HG03432 (cell line): ENCODE measurements around the gene CCDC142.
"Not testable (repeated sequence)": the region's sequence is repeated elsewhere in the genome, so short reads cannot be mapped to it uniquely, and the experiment has no call there.

Experiments used
- ATAC-seq: cut with Tn5 transposase; IDR thresholded peaks from one replicate; pipeline ENCODE4 v1.9.1; 2021; ENCODE audit warnings: mild to moderate bottlenecking, moderate library complexity; ENCODE audit not compliant: unreplicated experiment

Gene CCDC142

GRCh38 chr2:74472086-74472944 lies 10.5 kb downstream of the CCDC142 start, which contains the start of gene MRPL53:
TSS of gene MRPL53 (minus strand) at chr2:74472680. CDS start at chr2:74472660, 20 bp downstream.
- peak; percentile 89 for ATAC-seq

- no peak for ATAC-seq
Observed at GRCh38 chr2:74471332-74472065, 11.3 kb downstream of the CCDC142 start.

- ATAC-seq, result not testable (repeated sequence)
Observed at GRCh38 chr2:74470742-74471141, 12.1 kb downstream of the CCDC142 start.

- ATAC-seq, result peak; percentile 1
Observed at GRCh38 chr2:74464406-74464805, 18.4 kb downstream of the CCDC142 start.

- ATAC-seq, result no peak
Observed at GRCh38 chr2:74462786-74463105, 20.1 kb downstream of the CCDC142 start.

GRCh38 chr2:74462054-74462785 lies 20.6 kb downstream of the CCDC142 start:
- no peak for ATAC-seq

GRCh38 chr2:74461187-74462053 lies 21.4 kb downstream of the CCDC142 start:
- ATAC-seq, result no peak

GRCh38 chr2:74460187-74460586 lies 22.6 kb downstream of the CCDC142 start:
- ATAC-seq, result not testable (repeated sequence)

- ATAC-seq, result not testable (repeated sequence)
Observed at GRCh38 chr2:74459503-74460118, 23.2 kb downstream of the CCDC142 start.

GRCh38 chr2:74458938-74459363 lies 23.8 kb downstream of the CCDC142 start:
- ATAC-seq, result no peak

- peak; percentile 82 for ATAC-seq
Observed at GRCh38 chr2:74458132-74458937, 24.5 kb downstream of the CCDC142 start, which contains the start of gene WBP1. TSS of gene WBP1 (plus strand) at chr2:74458438. CDS start at chr2:74458603, 165 bp downstream.

- ATAC-seq, result peak; percentile 42
Observed at GRCh38 chr2:74457549-74458131, 25.2 kb downstream of the CCDC142 start.

- no peak for ATAC-seq
Observed at GRCh38 chr2:74457129-74457548, 25.7 kb downstream of the CCDC142 start.

GRCh38 chr2:74454654-74455511 lies 27.9 kb downstream of the CCDC142 start, which contains the start of gene INO80B:
TSS of gene INO80B (plus strand) at chr2:74455087. CDS start at chr2:74455117, 30 bp downstream.
- ATAC-seq, result peak; percentile 45

- ATAC-seq, result no peak
Observed at GRCh38 chr2:74450570-74451190, 32.1 kb downstream of the CCDC142 start.

GRCh38 chr2:74448771-74449170 lies 34.0 kb downstream of the CCDC142 start:
- ATAC-seq, result no peak
